H9 (cell line): ENCODE data around the gene CYS1. TPM values are rescaled to one million over a fixed set of nuclear protein-coding genes. Genes with fewer than 3 reads are reported as not detected.

Experiments
- DNase-seq: peaks from one replicate; pipeline ENCODE4 v3.0.0-alpha.2; 2017
- H2AFZ ChIP-seq: one replicate; pipeline ENCODE4 v1.6.1; 2013; ENCODE audit warnings: mild to moderate bottlenecking, low read length, control low read depth, moderate library complexity
- H2AK5ac ChIP-seq: 2 replicates; pipeline ENCODE4 v1.6.1; 2013; ENCODE audit warnings: low read length, control low read depth, mixed read lengths; ENCODE audit not compliant: insufficient read length
- H2BK120ac ChIP-seq: one replicate; pipeline ENCODE4 v1.6.1; 2013; ENCODE audit warnings: low read depth, mild to moderate bottlenecking, low read length, control low read depth, inconsistent platforms; ENCODE audit not compliant: poor library complexity, severe bottlenecking
- H2BK12ac ChIP-seq: 2 replicates; pipeline ENCODE4 v1.6.1; 2013; ENCODE audit warnings: low read length, control low read depth, mixed read lengths, low read depth; ENCODE audit not compliant: insufficient read length
- H2BK15ac ChIP-seq: 2 replicates; pipeline ENCODE4 v1.6.1; 2013; ENCODE audit warnings: low read depth, low read length, control low read depth
- H2BK20ac ChIP-seq: one replicate; pipeline ENCODE4 v1.6.1; 2013; ENCODE audit warnings: low read depth, mild to moderate bottlenecking, low read length, control low read depth, inconsistent platforms; ENCODE audit not compliant: poor library complexity, severe bottlenecking
- H2BK5ac ChIP-seq: 2 replicates; pipeline ENCODE4 v1.6.1; 2013; ENCODE audit warnings: low read length, control low read depth, mixed read lengths; ENCODE audit not compliant: insufficient read length
- H3K14ac ChIP-seq: 2 replicates; pipeline ENCODE4 v1.6.1; 2013; ENCODE audit warnings: low read length, control low read depth; ENCODE audit not compliant: insufficient read depth
- H3K18ac ChIP-seq: 2 replicates; pipeline ENCODE4 v1.6.1; 2013; ENCODE audit warnings: low read depth, mild to moderate bottlenecking, mixed read lengths, low read length, control low read depth; ENCODE audit not compliant: insufficient read length
- H3K23ac ChIP-seq: 2 replicates; pipeline ENCODE4 v1.6.1; 2013; ENCODE audit warnings: low read length, control low read depth, mixed read lengths, low read depth; ENCODE audit not compliant: insufficient read length
- H3K23me2 ChIP-seq: 2 replicates; pipeline ENCODE4 v1.6.1; 2013; ENCODE audit warnings: low read depth, mild to moderate bottlenecking, mixed read lengths, low read length, control low read depth; ENCODE audit not compliant: insufficient read length, poor library complexity, severe bottlenecking
- H3K27ac ChIP-seq: 2 replicates; pipeline ENCODE4 v1.5.1; 2013; ENCODE audit warnings: low read length, control low read depth, mixed read lengths, low read depth; ENCODE audit not compliant: insufficient read length
- H3K27me3 ChIP-seq: 2 replicates; pipeline ENCODE4 v1.6.1; 2013; ENCODE audit warnings: low read length, control low read depth, inconsistent platforms; ENCODE audit not compliant: insufficient read depth
- H3K4ac ChIP-seq: 2 replicates; pipeline ENCODE4 v1.6.1; 2013; ENCODE audit warnings: low read depth, mild to moderate bottlenecking, control low read depth, inconsistent platforms, low read length, moderate library complexity
- H3K4me1 ChIP-seq: 2 replicates; pipeline ENCODE4 v1.6.1; 2013; ENCODE audit warnings: low read length, control low read depth, inconsistent platforms; ENCODE audit not compliant: insufficient read depth
- H3K4me2 ChIP-seq: 2 replicates; pipeline ENCODE4 v1.6.1; 2013; ENCODE audit warnings: low read length, control low read depth, mixed read lengths; ENCODE audit not compliant: insufficient read length, insufficient read depth
- H3K56ac ChIP-seq: 2 replicates; pipeline ENCODE4 v1.6.1; 2013; ENCODE audit warnings: low read depth, mild to moderate bottlenecking, mixed read lengths, low read length, control low read depth; ENCODE audit not compliant: insufficient read length
- H3K79me1 ChIP-seq: 2 replicates; pipeline ENCODE4 v1.6.1; 2013; ENCODE audit warnings: low read depth, mild to moderate bottlenecking, moderate library complexity, low read length, control low read depth, inconsistent platforms; ENCODE audit not compliant: insufficient read depth, poor library complexity, severe bottlenecking
- H3K79me2 ChIP-seq: 2 replicates; pipeline ENCODE4 v1.6.1; 2013; ENCODE audit warnings: low read length, control low read depth, inconsistent platforms; ENCODE audit not compliant: insufficient read depth
- H3K9ac ChIP-seq: 2 replicates; pipeline ENCODE4 v1.6.1; 2013; ENCODE audit warnings: low read length, control low read depth, mixed read lengths; ENCODE audit not compliant: insufficient read length; ENCODE audit errors: extremely low read depth
- H3K9me3 ChIP-seq: one replicate; pipeline ENCODE4 v1.6.1; 2013; ENCODE audit warnings: low read depth, low read length, inconsistent platforms; ENCODE audit not compliant: control insufficient read depth
- H3T11ph ChIP-seq: one replicate; pipeline ENCODE4 v1.6.1; 2013; ENCODE audit warnings: mild to moderate bottlenecking, low read length, control low read depth, inconsistent platforms
- H4K20me1 ChIP-seq: one replicate; pipeline ENCODE4 v1.6.1; 2013; ENCODE audit not compliant: control insufficient read depth, insufficient read length, insufficient read depth
- H4K5ac ChIP-seq: 2 replicates; pipeline ENCODE4 v1.6.1; 2013; ENCODE audit warnings: low read depth, mild to moderate bottlenecking, mixed read lengths, low read length, control low read depth; ENCODE audit not compliant: insufficient read length
- H4K8ac ChIP-seq: replicated peaks from 2 replicates; pipeline ENCODE4 v1.6.1; 2013; ENCODE audit warnings: low read length, control low read depth, mixed read lengths, low read depth; ENCODE audit not compliant: insufficient read length
- H4K91ac ChIP-seq: 2 replicates; pipeline ENCODE4 v1.6.1; 2013; ENCODE audit warnings: low read depth, mild to moderate bottlenecking, moderate library complexity, mixed read lengths, low read length, control low read depth; ENCODE audit not compliant: insufficient read length
- H3K27ac Mint-ChIP-seq, 3 experiments: 2 replicates in 2 of 3; 3 replicates in 1 of 3; pipeline ENCODE4 v1.8.0; 2020 to 2021; ENCODE audit warnings: mixed read lengths in 3 of 3, mild to moderate bottlenecking in 1 of 3, moderate library complexity in 1 of 3
- H3K27me3 Mint-ChIP-seq: 2 replicates; pipeline ENCODE4 v1.8.0; 2021; ENCODE audit warnings: low read depth, mild to moderate bottlenecking, moderate library complexity, mixed read lengths
- H3K36me3 Mint-ChIP-seq, 3 experiments: 2 replicates in 2 of 3; 3 replicates in 1 of 3; pipeline ENCODE4 v1.8.0; 2020 to 2021; ENCODE audit warnings: low read depth in 3 of 3, mixed read lengths in 3 of 3; ENCODE audit not compliant: insufficient read depth in 1 of 3
- H3K4me1 Mint-ChIP-seq, 2 experiments: 2 replicates each; pipeline ENCODE4 v1.8.0; 2020; ENCODE audit warnings: mixed read lengths in 2 of 2
- H3K4me3 Mint-ChIP-seq, 2 experiments: 2 replicates in 1 of 2; 3 replicates in 1 of 2; pipeline ENCODE4 v1.8.0; 2020 to 2021; ENCODE audit warnings: mild to moderate bottlenecking in 2 of 2, mixed read lengths in 2 of 2, moderate library complexity in 1 of 2
- H3K9me3 Mint-ChIP-seq, 2 experiments: 2 replicates in 1 of 2; 3 replicates in 1 of 2; pipeline ENCODE4 v1.8.0; 2020; ENCODE audit warnings: mild to moderate bottlenecking in 2 of 2, mixed read lengths in 2 of 2, moderate library complexity in 1 of 2
- WGBS: extraction: QIAGEN DNeasy Blood & Tissue Kit; methylation state at CpG from one replicate; pipeline ENCODE4 v1.1.7; 2013; ENCODE audit warnings: missing lambda C conversion rate, low lambda C conversion rate, mixed read lengths; ENCODE audit not compliant: insufficient read length; ENCODE audit errors: extremely low coverage; 5-methylcytosine and 5-hydroxymethylcytosine counted together
- total RNA-seq: library from RNA; stranded (reverse); gene quantifications from 2 replicates; pipeline ENCODE4 v1.2.1, GENCODE V29; 2021
- TF ChIP-seq, protein P1 (sequence below): fragments of 200-600 bp; sonication (generic); conservative IDR thresholded peaks from 3 replicates; pipeline ENCODE4 v1.8.0; 2021; ENCODE audit warnings: antibody characterized with exemption, mild to moderate bottlenecking

Gene CYS1
- total RNA-seq, 1 experiment from 2014 or later = 0.35 TPM

GRCh38 chr2:10122500-10123280 lies 42.5 kb upstream of the CYS1 start, which contains the start of gene RRM2:
RRM2 (plus strand) TSS chr2:10122739; CDS start chr2:10122799, 60 bp downstream.
- peak within 1 kb of the TSS; percentile 98 for H3K14ac ChIP-seq
- no peak within 1 kb of the TSS for H4K91ac ChIP-seq
- H3K27ac ChIP-seq = peak within 1 kb of the TSS; percentile 29
- peak; percentile 96 for DNase-seq
- Mint-ChIP-seq H3K9me3 (no peaks in the 10 kb centered on the region; a peak in 1 of 5 replicates), H3K27me3 (no peaks in the 10 kb centered on the region), H3K4me1 (peaks cover 28 to 33% of the 10 kb centered on the region in 2 experiments), H3K27ac (peak within 1 kb of the TSS; percentile 36 to 94 (median 93); a peak in 4 of 7 replicates), H3K4me3 (peak within 1 kb of the TSS; percentile 88 to 96), H3K36me3 (peaks cover 39 to 47% (median 46%) of the 10 kb centered on the region in 3 experiments)
- no peaks in the 10 kb centered on the region for H3K4me1 ChIP-seq
- no peak within 1 kb of the TSS for H2BK5ac ChIP-seq
- no peak within 1 kb of the TSS for H3T11ph ChIP-seq
- peaks cover 2% of the 10 kb centered on the region for H3K79me1 ChIP-seq
- TF ChIP-seq, protein P1, sequence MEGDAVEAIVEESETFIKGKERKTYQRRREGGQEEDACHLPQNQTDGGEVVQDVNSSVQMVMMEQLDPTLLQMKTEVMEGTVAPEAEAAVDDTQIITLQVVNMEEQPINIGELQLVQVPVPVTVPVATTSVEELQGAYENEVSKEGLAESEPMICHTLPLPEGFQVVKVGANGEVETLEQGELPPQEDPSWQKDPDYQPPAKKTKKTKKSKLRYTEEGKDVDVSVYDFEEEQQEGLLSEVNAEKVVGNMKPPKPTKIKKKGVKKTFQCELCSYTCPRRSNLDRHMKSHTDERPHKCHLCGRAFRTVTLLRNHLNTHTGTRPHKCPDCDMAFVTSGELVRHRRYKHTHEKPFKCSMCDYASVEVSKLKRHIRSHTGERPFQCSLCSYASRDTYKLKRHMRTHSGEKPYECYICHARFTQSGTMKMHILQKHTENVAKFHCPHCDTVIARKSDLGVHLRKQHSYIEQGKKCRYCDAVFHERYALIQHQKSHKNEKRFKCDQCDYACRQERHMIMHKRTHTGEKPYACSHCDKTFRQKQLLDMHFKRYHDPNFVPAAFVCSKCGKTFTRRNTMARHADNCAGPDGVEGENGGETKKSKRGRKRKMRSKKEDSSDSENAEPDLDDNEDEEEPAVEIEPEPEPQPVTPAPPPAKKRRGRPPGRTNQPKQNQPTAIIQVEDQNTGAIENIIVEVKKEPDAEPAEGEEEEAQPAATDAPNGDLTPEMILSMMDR = no peak
- no peaks in the 10 kb centered on the region for H3K9me3 ChIP-seq
- H3K23me2 ChIP-seq = peaks cover 27% of the 10 kb centered on the region
- no peaks in the 10 kb centered on the region for H3K27me3 ChIP-seq
- H4K5ac ChIP-seq = no peak within 1 kb of the TSS
- H4K20me1 ChIP-seq = no peaks in the 10 kb centered on the region
- H2BK20ac ChIP-seq = no peak within 1 kb of the TSS
- H3K79me2 ChIP-seq = peaks cover 6% of the 10 kb centered on the region; the same call in 1 of the 2 replicates
- H2AFZ ChIP-seq = no peak within 1 kb of the TSS
- peak within 1 kb of the TSS; percentile 89 for H3K18ac ChIP-seq
- peak within 1 kb of the TSS; percentile 57; the same call in 1 of the 2 replicates for H3K4ac ChIP-seq
- no peak within 1 kb of the TSS for H3K23ac ChIP-seq
- no peak within 1 kb of the TSS for H2BK12ac ChIP-seq
- H2BK120ac ChIP-seq = peak within 1 kb of the TSS; percentile 55
- WGBS = no CpG with 5 or more reads among the region's 81 CpGs
- H4K8ac ChIP-seq = no peak within 1 kb of the TSS
- H3K4me2 ChIP-seq = peak within 1 kb of the TSS; percentile 79
- no peak within 1 kb of the TSS for H2AK5ac ChIP-seq
- no peak within 1 kb of the TSS; the same call in 1 of the 2 replicates for H2BK15ac ChIP-seq
- no peak within 1 kb of the TSS for H3K56ac ChIP-seq
- H3K9ac ChIP-seq = peak within 1 kb of the TSS; percentile 97
